SK-N-SH (cell line): ENCODE data around the gene PAAF1. TPM values are rescaled to one million over a fixed set of nuclear protein-coding genes. Genes with fewer than 3 reads are reported as not detected.

ENCODE experiments used
- CTCF ChIA-PET: fragments of 300-600, 350-600 bp; formaldehyde crosslinking; extraction: SDS; loops from one replicate; lab custom pipeline; 2021; lab: Yijun Ruan, JAX
- POLR2A ChIA-PET: fragments of 350-600 bp; sonication (Branson Sonifier 250); formaldehyde crosslinking; extraction: SDS; loops from one replicate; lab custom pipeline; 2020; ENCODE audit warnings: antibody characterized with exemption, inconsistent platforms; lab: Yijun Ruan, JAX
- DNase-seq: peaks from one replicate; pipeline ENCODE4 v3.0.0; 2012
- H2AFZ ChIP-seq: fragments of 200-600 bp; sonication (generic); 2 replicates; pipeline ENCODE4 v1.8.1; 2016; ENCODE audit warnings: antibody characterized with exemption, mild to moderate bottlenecking, low read depth
- H3F3A ChIP-seq: fragments of 200-600 bp; sonication (generic); replicated peaks from 2 replicates; pipeline ENCODE3; 2016; ENCODE audit warnings: antibody characterized with exemption, mild to moderate bottlenecking; ENCODE audit not compliant: insufficient read depth
- H3K27ac ChIP-seq, 2 experiments: fragments of 200-500 bp in 1 of 2; fragments of 200-600 bp in 1 of 2; sonication (Bioruptor generic) in 1 of 2; sonication (generic), shearing (Covaris generic) in 1 of 2; 2 replicates each; pipeline versions ENCODE4 v1.5.1 to v1.6.1; 2014 to 2016; ENCODE audit warnings: low read depth in 2 of 2, inconsistent platforms in 1 of 2, low read length in 1 of 2, mild to moderate bottlenecking in 1 of 2, mixed read lengths in 1 of 2
- H3K27me3 ChIP-seq: fragments of 200-600 bp; sonication (generic), shearing (Covaris generic); 2 replicates; pipeline ENCODE4 v1.6.1; 2016; ENCODE audit warnings: mixed run types; ENCODE audit not compliant: insufficient read depth
- H3K36me3 ChIP-seq, 2 experiments: fragments of 200-500 bp in 1 of 2; fragments of 200-600 bp in 1 of 2; sonication (Bioruptor generic) in 1 of 2; sonication (generic) in 1 of 2; replicated peaks in 1 of 2; 2 replicates each; pipeline versions ENCODE3 to v1.5.1; 2014 to 2016; ENCODE audit warnings: low read length in 1 of 2, mild to moderate bottlenecking in 1 of 2; ENCODE audit not compliant: insufficient read depth in 2 of 2, control insufficient read depth in 1 of 2
- H3K4me1 ChIP-seq, 2 experiments: fragments of 200-500 bp in 1 of 2; fragments of 200-600 bp in 1 of 2; sonication (Bioruptor generic) in 1 of 2; sonication (generic), shearing (Covaris generic) in 1 of 2; 2 replicates each; pipeline versions ENCODE4 v1.5.1 to v1.6.1; 2014 to 2016; ENCODE audit warnings: low read depth in 1 of 2, low read length in 1 of 2, mixed run types in 1 of 2; ENCODE audit not compliant: insufficient read depth in 2 of 2, control insufficient read depth in 1 of 2
- H3K4me2 ChIP-seq: fragments of 200-600 bp; sonication (generic), shearing (Covaris generic); 2 replicates; pipeline ENCODE4 v1.6.1; 2017; ENCODE audit warnings: mixed run types
- H3K4me3 ChIP-seq, 2 experiments: fragments of 200-500 bp in 1 of 2; fragments of 200-600 bp in 1 of 2; sonication (Bioruptor generic) in 1 of 2; sonication (generic), shearing (Covaris generic) in 1 of 2; 2 replicates each; pipeline versions ENCODE4 v1.5.1 to v1.8.1; 2014 to 2016; ENCODE audit warnings: low read depth in 2 of 2, inconsistent platforms in 1 of 2, low read length in 1 of 2, mild to moderate bottlenecking in 1 of 2, mixed read lengths in 1 of 2, moderate library complexity in 1 of 2
- H3K79me2 ChIP-seq: fragments of 200-600 bp; sonication (generic); 2 replicates; pipeline ENCODE4 v1.8.1; 2017; ENCODE audit warnings: mild to moderate bottlenecking; ENCODE audit not compliant: insufficient read depth
- H3K9ac ChIP-seq: fragments of 200-600 bp; sonication (generic); 2 replicates; pipeline ENCODE4 v1.6.1; 2017; ENCODE audit warnings: mixed run types
- H3K9me2 ChIP-seq: fragments of 200-600 bp; sonication (generic); 2 replicates; pipeline ENCODE4 v1.6.1; 2017; ENCODE audit warnings: mixed run types
- H3K9me3 ChIP-seq: fragments of 200-600 bp; sonication (generic); 2 replicates; pipeline ENCODE4 v1.6.1; 2017; ENCODE audit warnings: mixed run types, mild to moderate bottlenecking, moderate library complexity
- H4K20me1 ChIP-seq: fragments of 200-600 bp; sonication (generic); 2 replicates; pipeline ENCODE4 v1.6.1; 2017; ENCODE audit warnings: mild to moderate bottlenecking, mixed run types; ENCODE audit not compliant: insufficient read depth
- EP300 ChIP-seq, 2 experiments: IDR thresholded peaks; 2 replicates each; pipeline versions ENCODE4 v1.4.0 to v1.6.1; 2012; ENCODE audit warnings: borderline replicate concordance in 1 of 2, low read depth in 1 of 2, low read length in 1 of 2
- FOSL2 ChIP-seq: IDR thresholded peaks from 2 replicates; pipeline ENCODE4 v1.4.0; 2012; ENCODE audit warnings: low read depth, mild to moderate bottlenecking, moderate library complexity, borderline replicate concordance
- FOXM1 ChIP-seq: IDR thresholded peaks from 2 replicates; pipeline ENCODE4 v1.4.0; 2012; ENCODE audit warnings: low read depth, mild to moderate bottlenecking
- GABPA ChIP-seq: IDR thresholded peaks from 2 replicates; pipeline ENCODE4 v1.4.0; 2012; ENCODE audit warnings: low read depth, mild to moderate bottlenecking
- JUND ChIP-seq: IDR thresholded peaks from 2 replicates; pipeline ENCODE4 v1.4.0; 2012
- NFIC ChIP-seq: IDR thresholded peaks from 2 replicates; pipeline ENCODE4 v1.4.0; 2012; ENCODE audit warnings: borderline replicate concordance
- NRF1 ChIP-seq: IDR thresholded peaks from 2 replicates; pipeline ENCODE4 v1.6.1; 2012; ENCODE audit warnings: low read depth, mild to moderate bottlenecking, low read length
- POLR2AphosphoS5 ChIP-seq: IDR thresholded peaks from 2 replicates; pipeline ENCODE4 v1.6.1; 2012; ENCODE audit warnings: low read depth, low read length
- RAD21 ChIP-seq: IDR thresholded peaks from 2 replicates; pipeline ENCODE4 v1.6.1; 2012; ENCODE audit warnings: mild to moderate bottlenecking, low read length
- RCOR1 ChIP-seq: fragments of 150-350 bp; IDR thresholded peaks from 2 replicates; pipeline ENCODE4 v1.6.1; 2017; ENCODE audit warnings: antibody characterized with exemption, low read length
- REST ChIP-seq: IDR thresholded peaks from 2 replicates; pipeline ENCODE4 v1.6.1; 2012; ENCODE audit warnings: mild to moderate bottlenecking, low read depth, low read length, moderate library complexity
- RFX5 ChIP-seq: IDR thresholded peaks from 2 replicates; pipeline ENCODE4 v1.6.1; 2012; ENCODE audit warnings: mild to moderate bottlenecking, improper control_type of control experiment, low read length
- SIN3A ChIP-seq: IDR thresholded peaks from 2 replicates; pipeline ENCODE4 v1.6.1; 2012; ENCODE audit warnings: low read depth, mild to moderate bottlenecking, low read length, moderate library complexity, borderline replicate concordance
- SMC3 ChIP-seq: IDR thresholded peaks from 2 replicates; pipeline ENCODE4 v1.6.1; 2012; ENCODE audit warnings: low read depth, low read length, improper control_type of control experiment
- TAF1 ChIP-seq: IDR thresholded peaks from 2 replicates; pipeline ENCODE4 v1.6.1; 2012; ENCODE audit warnings: low read depth, mild to moderate bottlenecking, low read length, moderate library complexity, borderline replicate concordance
- TEAD4 ChIP-seq: IDR thresholded peaks from 2 replicates; pipeline ENCODE4 v1.4.0; 2012; ENCODE audit warnings: mild to moderate bottlenecking, borderline replicate concordance; ENCODE audit not compliant: insufficient read depth
- YY1 ChIP-seq: IDR thresholded peaks from 2 replicates; pipeline ENCODE4 v1.4.0; 2012; ENCODE audit warnings: low read depth, mild to moderate bottlenecking
- WGBS: methylation state at CpG from one replicate; pipeline ENCODE4 v1.1.6; 2017; ENCODE audit warnings: low lambda C conversion rate; 5-methylcytosine and 5-hydroxymethylcytosine counted together
- polyA plus RNA-seq, 3 experiments: library from polyadenylated mRNA; depleted of rRNA; stranded (reverse); fragments of >200 nt; gene quantifications; 2 replicates each; pipeline ENCODE4 v1.2.3, GENCODE V29; 2012
- TF ChIP-seq, protein P1 (sequence below): IDR thresholded peaks from 2 replicates; pipeline ENCODE4 v1.4.0; 2012; ENCODE audit warnings: low read depth, borderline replicate concordance
- TF ChIP-seq, protein P2 (sequence below): fragments of 150-350 bp; IDR thresholded peaks from 2 replicates; pipeline ENCODE4 v1.6.1; 2016; ENCODE audit warnings: mild to moderate bottlenecking, low read depth, low read length

PAAF1 gene
- polyA plus RNA-seq, 1 of the 3 experiments (the other 2 are of a cell fraction) = 23.2 TPM

- TF ChIP-seq REST = no peak
- no peak for TF ChIP-seq POLR2AphosphoS5
- no peak for TF ChIP-seq GABPA
- no peak for TF ChIP-seq NFIC
- TF ChIP-seq RAD21 = no peak
- TF ChIP-seq YY1 = no peak
- no peak for TF ChIP-seq TEAD4
- no peak for TF ChIP-seq RCOR1
- TF ChIP-seq RFX5 = no peak
- TF ChIP-seq, all 33 proteins: peak for 0
Observed at GRCh38 chr11:73860202-73860601, 16.6 kb upstream of the PAAF1 start (continued).

GRCh38 chr11:73862986-73863385 is 13.8 kb upstream of the PAAF1 start:
- no peak for TF ChIP-seq GABPA
- TF ChIP-seq NRF1 = no peak
- TF ChIP-seq SMC3 = no peak
- TF ChIP-seq FOXM1 = no peak
- TF ChIP-seq TAF1 = no peak
- TF ChIP-seq, protein P1, sequence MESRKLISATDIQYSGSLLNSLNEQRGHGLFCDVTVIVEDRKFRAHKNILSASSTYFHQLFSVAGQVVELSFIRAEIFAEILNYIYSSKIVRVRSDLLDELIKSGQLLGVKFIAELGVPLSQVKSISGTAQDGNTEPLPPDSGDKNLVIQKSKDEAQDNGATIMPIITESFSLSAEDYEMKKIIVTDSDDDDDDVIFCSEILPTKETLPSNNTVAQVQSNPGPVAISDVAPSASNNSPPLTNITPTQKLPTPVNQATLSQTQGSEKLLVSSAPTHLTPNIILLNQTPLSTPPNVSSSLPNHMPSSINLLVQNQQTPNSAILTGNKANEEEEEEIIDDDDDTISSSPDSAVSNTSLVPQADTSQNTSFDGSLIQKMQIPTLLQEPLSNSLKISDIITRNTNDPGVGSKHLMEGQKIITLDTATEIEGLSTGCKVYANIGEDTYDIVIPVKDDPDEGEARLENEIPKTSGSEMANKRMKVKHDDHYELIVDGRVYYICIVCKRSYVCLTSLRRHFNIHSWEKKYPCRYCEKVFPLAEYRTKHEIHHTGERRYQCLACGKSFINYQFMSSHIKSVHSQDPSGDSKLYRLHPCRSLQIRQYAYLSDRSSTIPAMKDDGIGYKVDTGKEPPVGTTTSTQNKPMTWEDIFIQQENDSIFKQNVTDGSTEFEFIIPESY = no peak
- TF ChIP-seq JUND = no peak
- no peak for TF ChIP-seq FOSL2
- TF ChIP-seq RAD21 = no peak
- TF ChIP-seq, protein P2, sequence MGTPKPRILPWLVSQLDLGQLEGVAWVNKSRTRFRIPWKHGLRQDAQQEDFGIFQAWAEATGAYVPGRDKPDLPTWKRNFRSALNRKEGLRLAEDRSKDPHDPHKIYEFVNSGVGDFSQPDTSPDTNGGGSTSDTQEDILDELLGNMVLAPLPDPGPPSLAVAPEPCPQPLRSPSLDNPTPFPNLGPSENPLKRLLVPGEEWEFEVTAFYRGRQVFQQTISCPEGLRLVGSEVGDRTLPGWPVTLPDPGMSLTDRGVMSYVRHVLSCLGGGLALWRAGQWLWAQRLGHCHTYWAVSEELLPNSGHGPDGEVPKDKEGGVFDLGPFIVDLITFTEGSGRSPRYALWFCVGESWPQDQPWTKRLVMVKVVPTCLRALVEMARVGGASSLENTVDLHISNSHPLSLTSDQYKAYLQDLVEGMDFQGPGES = no peak
- TF ChIP-seq RFX5 = no peak
- TF ChIP-seq SIN3A = no peak
- no peak for TF ChIP-seq EP300 (IDR thresholded peaks at IDR 0.05; ENCODE audit: borderline replicate concordance in 1 of 2, low read depth in 1 of 2, low read length in 1 of 2)
- Histone ChIP-seq H3K27me3 (no peaks in the 10 kb centered on the region), H4K20me1 (no peaks in the 10 kb centered on the region), H3K27ac (no peak overlapping the region), H3K9me3 (no peaks in the 10 kb centered on the region), H3F3A (peaks cover 21% of the 10 kb centered on the region), H3K4me1 (peaks cover 9 to 12% of the 10 kb centered on the region in 2 experiments), H3K9ac (no peak overlapping the region), H2AFZ (no peak overlapping the region), H3K79me2 (no peaks in the 10 kb centered on the region), H3K9me2 (no peaks in the 10 kb centered on the region), H3K36me3 (no peaks in the 10 kb centered on the region), H3K4me2 (no peak overlapping the region), H3K4me3 (no peak overlapping the region)
- CTCF ChIA-PET = interaction anchor here (1.9 kb wide), 1 partner anchor 9 kb away, joined by 5 read pairs; no protein-coding TSS in a partner anchor
- no peak for DNase-seq
- WGBS = 85% methylated on average over 4 of the region's 4 CpGs
- POLR2A ChIA-PET = no interaction called here
